Gastroesophageal sphincter (tissue), 3 donors: ENCODE measurements around the gene OTOP3.

Source experiments
- CTCF ChIP-seq, 4 experiments: fragments of 200-600 bp in 2 of 4; fragments of 450-650 bp in 2 of 4; sonication (generic) in 1 of 4; IDR thresholded peaks; one replicate each; pipeline ENCODE4 v1.5.1; 2017 to 2019; ENCODE audit warnings: antibody characterized with exemption in 4 of 4, mild to moderate bottlenecking in 2 of 4, moderate library complexity in 2 of 4
- EP300 ChIP-seq: sonication (generic); formaldehyde crosslinking; IDR thresholded peaks from one replicate; pipeline ENCODE4 v1.6.1; 2017; ENCODE audit warnings: antibody characterized with exemption, mild to moderate bottlenecking
- POLR2A ChIP-seq, 2 donors: fragments of 450-650 bp; IDR thresholded peaks; one replicate each; pipeline ENCODE4 v1.6.1; 2017; ENCODE audit warnings: antibody characterized with exemption in 2 of 2, mild to moderate bottlenecking in 2 of 2, moderate library complexity in 1 of 2
- POLR2AphosphoS5 ChIP-seq: sonication (generic); formaldehyde crosslinking; IDR thresholded peaks from one replicate; pipeline ENCODE4 v1.6.1; 2017; ENCODE audit warnings: antibody characterized with exemption

DNA sequence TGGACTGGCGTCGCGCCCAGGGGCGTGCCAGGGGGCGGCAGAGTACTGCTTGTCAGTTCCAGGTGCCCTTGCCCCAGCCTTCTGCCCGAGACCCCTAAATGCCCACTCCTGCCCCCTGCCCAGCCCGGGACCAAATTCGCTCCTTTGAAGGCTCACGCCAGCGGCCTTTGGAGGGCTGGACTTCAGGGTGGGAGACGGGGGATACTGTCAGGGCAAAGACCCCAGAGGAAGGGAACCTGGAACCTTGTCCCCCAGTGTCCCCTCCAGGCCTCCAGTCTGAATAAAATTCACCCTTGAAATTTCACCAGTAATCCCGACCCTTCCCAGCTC is 737 bp downstream of the OTOP3 start:
- TF ChIP-seq POLR2A (IDR thresholded peaks at IDR 0.05) (no peak), CTCF (IDR thresholded peaks at IDR 0.05) (no peak), POLR2AphosphoS5 (no peak), EP300 (no peak)
